Measurements from ENCODE around the gene TRAIP. TPM values are rescaled to one million over a fixed set of nuclear protein-coding genes. Genes with fewer than 3 reads are reported as not detected.

TRAIP gene
- total RNA-seq, 1 experiment from 2014 or later = 17.8 TPM

- no peak overlapping the region for H3K27ac ChIP-seq (ENCODE audit: low read depth, low read length, poor library complexity, severe bottlenecking)
- ChIA-PET CTCF (no interaction called here), POLR2A (ENCODE audit: low non-redundant PET) (no interaction called here)
- intact Hi-C loops (cut with micrococcal nuclease; ENCODE audit: unreplicated experiment) = no loop called here
- BruUV-seq (replicated peaks) = no TSS peak
- H3K36me3 ChIP-seq (ENCODE audit: insufficient read depth, low read length, poor library complexity, severe bottlenecking) = no peaks in the 10 kb centered on the region
- H3K9me3 ChIP-seq (ENCODE audit: low read depth, low read length, poor library complexity, severe bottlenecking) = no peaks in the 10 kb centered on the region
- H3K4me3 ChIP-seq (ENCODE audit: low read depth, low read length, poor library complexity, severe bottlenecking) = no peak overlapping the region
- TF ChIP-seq CTCF (conservative IDR thresholded peaks at IDR 0.05; ENCODE audit: low read depth, low read length) (no peak), EZH2 (IDR thresholded peaks at IDR 0.05; ENCODE audit: borderline replicate concordance, low read depth, low read length, poor library complexity, severe bottlenecking) (no peak)
- DNase-seq (ENCODE audit: low spot score) = peak; percentile 43
- no peaks in the 10 kb centered on the region for H3K4me1 ChIP-seq (ENCODE audit: insufficient read depth, low read length, poor library complexity, severe bottlenecking)
- no peaks in the 10 kb centered on the region for H3K27me3 ChIP-seq (replicated peaks; ENCODE audit: insufficient read depth, low read depth, low read length, poor library complexity)
These were observed 11.5 kb upstream of the TRAIP start for GRCh38 chr3:49867871-49868321.

GRCh38 chr3:49867400-49867799 lies 11.0 kb upstream of the TRAIP start:
- H3K4me1 ChIP-seq (ENCODE audit: insufficient read depth, low read length, poor library complexity, severe bottlenecking) = no peaks in the 10 kb centered on the region
- H3K4me3 ChIP-seq (ENCODE audit: low read depth, low read length, poor library complexity, severe bottlenecking) = no peak overlapping the region
- H3K9me3 ChIP-seq (ENCODE audit: low read depth, low read length, poor library complexity, severe bottlenecking) = no peaks in the 10 kb centered on the region
- intact Hi-C loops (cut with micrococcal nuclease; ENCODE audit: unreplicated experiment) = no loop called here
- no TSS peak for BruUV-seq (replicated peaks)
- no peak overlapping the region for H3K27ac ChIP-seq (ENCODE audit: low read depth, low read length, poor library complexity, severe bottlenecking)
- no peaks in the 10 kb centered on the region for H3K36me3 ChIP-seq (ENCODE audit: insufficient read depth, low read length, poor library complexity, severe bottlenecking)
- CTCF ChIA-PET = no interaction called here
- TF ChIP-seq EZH2 (IDR thresholded peaks at IDR 0.05; ENCODE audit: borderline replicate concordance, low read depth, low read length, poor library complexity, severe bottlenecking) (no peak), CTCF (conservative IDR thresholded peaks at IDR 0.05; ENCODE audit: low read depth, low read length) (no peak)
- no peaks in the 10 kb centered on the region for H3K27me3 ChIP-seq (replicated peaks; ENCODE audit: insufficient read depth, low read depth, low read length, poor library complexity)
- POLR2A ChIA-PET (ENCODE audit: low non-redundant PET) = no interaction called here
- DNase-seq (ENCODE audit: low spot score) = no peak

- TF ChIP-seq CTCF (conservative IDR thresholded peaks at IDR 0.05; ENCODE audit: low read depth, low read length) = no peak
- TF ChIP-seq EZH2 (IDR thresholded peaks at IDR 0.05; ENCODE audit: borderline replicate concordance, low read depth, low read length, poor library complexity, severe bottlenecking) = no peak
- H3K4me1 ChIP-seq (ENCODE audit: insufficient read depth, low read length, poor library complexity, severe bottlenecking) = no peaks in the 10 kb centered on the region
- H3K9me3 ChIP-seq (ENCODE audit: low read depth, low read length, poor library complexity, severe bottlenecking) = no peaks in the 10 kb centered on the region
- H3K27me3 ChIP-seq (replicated peaks; ENCODE audit: insufficient read depth, low read depth, low read length, poor library complexity) = no peaks in the 10 kb centered on the region
- CTCF ChIA-PET = no interaction called here
- POLR2A ChIA-PET (ENCODE audit: low non-redundant PET) = no interaction called here
- no TSS peak for BruUV-seq (replicated peaks)
- no peak for DNase-seq (ENCODE audit: low spot score)
- no peak overlapping the region for H3K4me3 ChIP-seq (ENCODE audit: low read depth, low read length, poor library complexity, severe bottlenecking)
- no peaks in the 10 kb centered on the region for H3K36me3 ChIP-seq (ENCODE audit: insufficient read depth, low read length, poor library complexity, severe bottlenecking)
- no peak overlapping the region for H3K27ac ChIP-seq (ENCODE audit: low read depth, low read length, poor library complexity, severe bottlenecking)
- intact Hi-C loops (cut with micrococcal nuclease; ENCODE audit: unreplicated experiment) = no loop called here
These were observed 8.9 kb upstream of the TRAIP start for GRCh38 chr3:49865198-49865784.

Data from A673 (cell line).